Smooth muscle cell (in vitro differentiated cells): ENCODE measurements around the gene FNBP1L. TPM values are rescaled to one million over a fixed set of nuclear protein-coding genes. Genes with fewer than 3 reads are reported as not detected.

Experiments
- DNase-seq: peaks from one replicate; lab custom pipeline; 2025; ENCODE audit not compliant: unreplicated experiment; lab: John Stamatoyannopoulos, UW
- H2AFZ ChIP-seq: fragments of 200-600 bp; sonication (generic); 2 replicates; pipeline ENCODE4 v1.6.0; 2016; ENCODE audit warnings: antibody characterized with exemption, low read depth, mild to moderate bottlenecking
- H3F3A ChIP-seq: fragments of 200-600 bp; sonication (generic); 2 replicates; pipeline ENCODE4 v1.6.0; 2017; ENCODE audit warnings: antibody characterized with exemption, low read depth
- H3K27ac ChIP-seq: fragments of 200-600 bp; sonication (generic); 2 replicates; pipeline ENCODE4 v1.5.1; 2016; ENCODE audit warnings: low read depth, mild to moderate bottlenecking
- H3K27me3 ChIP-seq: fragments of 200-600 bp; sonication (generic); 2 replicates; pipeline ENCODE4 v1.6.1; 2016; ENCODE audit warnings: low read depth, mild to moderate bottlenecking
- H3K36me3 ChIP-seq: fragments of 200-600 bp; sonication (generic); 2 replicates; pipeline ENCODE4 v1.5.1; 2016; ENCODE audit warnings: low read depth
- H3K4me1 ChIP-seq: fragments of 200-600 bp; sonication (generic); 2 replicates; pipeline ENCODE4 v1.5.1; 2016; ENCODE audit warnings: low read depth
- H3K4me2 ChIP-seq: fragments of 200-600 bp; sonication (generic); 2 replicates; pipeline ENCODE4 v1.6.0; 2016; ENCODE audit warnings: mild to moderate bottlenecking
- H3K4me3 ChIP-seq: fragments of 200-600 bp; sonication (generic); 2 replicates; pipeline ENCODE4 v1.5.1; 2016; ENCODE audit warnings: mild to moderate bottlenecking
- H3K79me2 ChIP-seq: fragments of 200-600 bp; sonication (generic); 2 replicates; pipeline ENCODE4 v1.6.0; 2016; ENCODE audit warnings: low read depth, mild to moderate bottlenecking
- H3K9ac ChIP-seq: fragments of 200-600 bp; sonication (generic); 2 replicates; pipeline ENCODE4 v1.6.0; 2016; ENCODE audit warnings: low read depth
- H3K9me3 ChIP-seq: fragments of 200-600 bp; sonication (generic); replicated peaks from 2 replicates; pipeline ENCODE4 v1.5.1; 2016; ENCODE audit warnings: low read depth
- H4K20me1 ChIP-seq: fragments of 200-600 bp; sonication (generic); 2 replicates; pipeline ENCODE4 v1.6.0; 2016; ENCODE audit warnings: low read depth
- WGBS: methylation state at CpG from one replicate; pipeline ENCODE4 v1.1.7; 2016; ENCODE audit warnings: low lambda C conversion rate; 5-methylcytosine and 5-hydroxymethylcytosine counted together
- polyA plus RNA-seq: library from polyadenylated mRNA; unstranded; fragments of >200 nt; fragmentation: Nextera tagmentation; extraction: Ambion mirVana; gene quantifications from 2 replicates; pipeline ENCODE4 v1.2.1, GENCODE V29; 2016
- total RNA-seq: library from RNA; depleted of rRNA; stranded (reverse); fragments of >200 nt; gene quantifications from 2 replicates; pipeline ENCODE4 v1.2.3, GENCODE V29; 2014
- TF ChIP-seq, protein P1 (sequence below): fragments of 200-600 bp; sonication (generic); IDR thresholded peaks from 2 replicates; pipeline ENCODE4 v1.5.1; 2017; ENCODE audit warnings: borderline replicate concordance, mild to moderate bottlenecking, antibody characterized with exemption; ENCODE audit not compliant: insufficient read depth, poor library complexity, severe bottlenecking

Gene FNBP1L
- total and polyA plus RNA-seq, 2 experiments from 2014 or later, result 18.7 to 60.4 TPM

DNA sequence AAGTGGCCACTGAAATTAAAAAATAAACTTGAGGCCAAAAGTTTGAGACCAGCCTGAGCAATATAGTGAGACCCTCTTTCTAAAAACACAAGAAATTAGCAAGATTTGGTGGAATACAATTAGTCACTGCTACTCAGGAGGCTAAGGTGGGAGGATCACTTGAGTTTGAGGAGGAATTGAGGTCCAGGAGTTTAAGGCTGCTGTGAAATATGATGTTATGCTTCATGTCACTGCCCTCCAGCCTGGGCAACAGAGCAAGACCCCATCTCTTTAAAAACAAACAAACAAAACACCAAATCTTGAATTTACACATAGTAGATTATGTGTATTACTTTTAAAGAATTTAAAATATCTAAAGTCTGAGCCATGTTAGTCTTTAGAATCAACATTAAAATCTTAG, 6.3 kb upstream of the FNBP1L start:
- TF ChIP-seq, protein P1, sequence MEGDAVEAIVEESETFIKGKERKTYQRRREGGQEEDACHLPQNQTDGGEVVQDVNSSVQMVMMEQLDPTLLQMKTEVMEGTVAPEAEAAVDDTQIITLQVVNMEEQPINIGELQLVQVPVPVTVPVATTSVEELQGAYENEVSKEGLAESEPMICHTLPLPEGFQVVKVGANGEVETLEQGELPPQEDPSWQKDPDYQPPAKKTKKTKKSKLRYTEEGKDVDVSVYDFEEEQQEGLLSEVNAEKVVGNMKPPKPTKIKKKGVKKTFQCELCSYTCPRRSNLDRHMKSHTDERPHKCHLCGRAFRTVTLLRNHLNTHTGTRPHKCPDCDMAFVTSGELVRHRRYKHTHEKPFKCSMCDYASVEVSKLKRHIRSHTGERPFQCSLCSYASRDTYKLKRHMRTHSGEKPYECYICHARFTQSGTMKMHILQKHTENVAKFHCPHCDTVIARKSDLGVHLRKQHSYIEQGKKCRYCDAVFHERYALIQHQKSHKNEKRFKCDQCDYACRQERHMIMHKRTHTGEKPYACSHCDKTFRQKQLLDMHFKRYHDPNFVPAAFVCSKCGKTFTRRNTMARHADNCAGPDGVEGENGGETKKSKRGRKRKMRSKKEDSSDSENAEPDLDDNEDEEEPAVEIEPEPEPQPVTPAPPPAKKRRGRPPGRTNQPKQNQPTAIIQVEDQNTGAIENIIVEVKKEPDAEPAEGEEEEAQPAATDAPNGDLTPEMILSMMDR, result no peak

DNA sequence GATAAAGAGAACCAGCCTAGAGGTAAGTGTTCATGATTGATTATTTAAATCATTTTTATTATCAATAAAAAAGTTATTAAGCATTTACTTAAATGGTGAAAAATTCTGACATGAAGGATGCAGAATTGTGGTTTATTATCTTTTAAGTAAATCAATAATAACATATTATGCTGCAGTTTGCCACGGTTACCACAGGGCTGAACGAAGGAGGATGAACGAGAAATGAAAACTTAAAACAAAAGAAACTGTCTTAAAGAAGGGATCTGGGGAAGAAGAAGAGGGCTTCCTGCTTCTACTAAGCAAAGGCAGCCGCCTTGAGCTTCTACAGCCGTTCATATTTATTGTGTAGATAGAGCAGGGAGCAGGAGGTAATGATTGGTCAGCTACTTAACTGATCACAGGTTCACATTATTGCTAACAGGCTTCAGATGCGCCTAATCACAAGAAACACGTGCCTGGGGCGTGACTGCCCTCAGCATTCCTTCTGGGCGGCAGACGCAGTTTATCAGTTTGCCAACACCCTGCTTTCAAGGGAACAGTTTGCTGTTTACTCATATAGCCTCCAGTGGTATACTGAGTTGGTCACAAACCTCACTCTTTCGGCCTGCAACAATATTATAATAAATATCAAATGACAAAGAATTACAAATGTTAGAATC, 5.8 kb upstream of the FNBP1L start:
- Histone ChIP-seq H4K20me1 (no peaks in the 10 kb centered on the region), H3K9me3 (no peaks in the 10 kb centered on the region), H3K79me2 (no peaks in the 10 kb centered on the region), H3K4me2 (no peak overlapping the region), H3K9ac (no peak overlapping the region), H2AFZ (peak overlapping the region; percentile 57), H3K27ac (peak overlapping the region; percentile 39), H3K27me3 (no peaks in the 10 kb centered on the region), H3K4me3 (no peak overlapping the region), H3K4me1 (peaks cover 3% of the 10 kb centered on the region), H3K36me3 (no peaks in the 10 kb centered on the region), H3F3A (no peaks in the 10 kb centered on the region)
- WGBS, result 27% methylated on average over 11 of the region's 11 CpGs
- no peak for DNase-seq
- TF ChIP-seq, protein P1, result no peak

More for the DNA sequence above, 6.3 kb upstream of the FNBP1L start:
- H3F3A ChIP-seq, result no peaks in the 10 kb centered on the region
- H3K4me2 ChIP-seq, result no peak overlapping the region
- DNase-seq, result no peak
- no peaks in the 10 kb centered on the region for H4K20me1 ChIP-seq
- no peak overlapping the region for H3K9ac ChIP-seq
- H3K9me3 ChIP-seq, result no peaks in the 10 kb centered on the region
- no peaks in the 10 kb centered on the region for H3K36me3 ChIP-seq
- H3K27ac ChIP-seq, result no peak overlapping the region
- H3K27me3 ChIP-seq, result no peaks in the 10 kb centered on the region
- H2AFZ ChIP-seq, result no peak overlapping the region
- no peaks in the 10 kb centered on the region for H3K4me1 ChIP-seq
- H3K79me2 ChIP-seq, result no peaks in the 10 kb centered on the region
- no peak overlapping the region for H3K4me3 ChIP-seq

DNA sequence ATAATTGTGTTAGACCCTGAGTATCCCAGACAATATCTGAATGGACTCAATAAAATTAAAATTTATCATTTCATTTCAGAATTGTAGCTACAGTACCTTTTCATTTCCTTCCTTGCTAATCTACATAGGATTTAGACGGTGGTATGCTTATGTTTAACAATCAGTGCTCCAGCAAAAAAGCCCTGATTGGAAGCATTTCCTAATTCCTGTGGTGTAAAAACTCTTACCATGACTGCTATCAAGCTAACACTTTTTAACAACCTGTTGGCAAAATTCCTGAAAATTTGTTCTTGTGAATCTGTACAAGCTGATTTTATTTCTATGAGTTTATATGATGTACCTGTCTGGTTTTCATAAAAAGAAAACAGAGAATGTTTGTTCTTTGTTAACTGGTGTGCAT, 5.2 kb upstream of the FNBP1L start:
- no peaks in the 10 kb centered on the region for H3K9me3 ChIP-seq
- H3K4me3 ChIP-seq, result no peak overlapping the region
- H3K4me2 ChIP-seq, result no peak overlapping the region
- no peak for DNase-seq
- H3K79me2 ChIP-seq, result no peaks in the 10 kb centered on the region
- no peaks in the 10 kb centered on the region for H3K27me3 ChIP-seq
- no peak overlapping the region for H3K9ac ChIP-seq
- WGBS, result 26% methylated on average over 1 of the region's 1 CpG
- no peaks in the 10 kb centered on the region for H4K20me1 ChIP-seq
- TF ChIP-seq, protein P1, result no peak
- no peaks in the 10 kb centered on the region for H3K36me3 ChIP-seq
- H3K4me1 ChIP-seq, result peaks cover 7% of the 10 kb centered on the region
- H3F3A ChIP-seq, result no peaks in the 10 kb centered on the region
- peak overlapping the region; percentile 39 for H3K27ac ChIP-seq
- H2AFZ ChIP-seq, result peak overlapping the region; percentile 57

DNA sequence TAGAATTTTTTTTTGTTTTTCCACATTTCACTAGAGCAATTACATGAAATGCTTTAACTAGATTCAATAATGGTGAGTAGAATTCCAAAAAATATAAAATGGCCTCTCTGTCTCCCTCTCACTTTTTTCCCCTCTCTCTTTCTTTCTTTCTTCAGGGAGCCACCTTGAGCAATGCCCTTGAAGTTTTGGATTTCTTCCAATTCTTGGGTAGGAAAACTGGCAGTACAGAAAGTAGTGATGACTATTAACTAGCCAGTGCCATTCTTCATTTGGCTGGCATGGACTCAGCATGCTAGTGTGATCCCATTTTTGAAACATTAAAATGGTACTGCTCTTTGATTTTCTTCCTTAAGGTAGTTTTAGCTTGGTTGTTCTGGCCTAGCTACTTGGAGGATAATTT, 4.5 kb upstream of the FNBP1L start:
- no peaks in the 10 kb centered on the region for H3K36me3 ChIP-seq

More for the DNA sequence above, 4.5 kb upstream of the FNBP1L start:
- DNase-seq, result no peak
- TF ChIP-seq, protein P1, result no peak
- no peaks in the 10 kb centered on the region for H3K9me3 ChIP-seq
- H3K27me3 ChIP-seq, result no peaks in the 10 kb centered on the region
- no peak overlapping the region for H3K27ac ChIP-seq
- no peak overlapping the region for H3K4me2 ChIP-seq
- peaks cover 5% of the 10 kb centered on the region for H3K79me2 ChIP-seq
- H2AFZ ChIP-seq, result no peak overlapping the region
- no peak overlapping the region for H3K4me3 ChIP-seq
- H3K9ac ChIP-seq, result no peak overlapping the region
- H3K4me1 ChIP-seq, result peaks cover 7% of the 10 kb centered on the region
- no peaks in the 10 kb centered on the region for H3F3A ChIP-seq
- no peaks in the 10 kb centered on the region for H4K20me1 ChIP-seq
